Kidney (tissue), 14 donors: ENCODE measurements around the gene JPH3. TPM values are rescaled to one million over a fixed set of nuclear protein-coding genes. Genes with fewer than 3 reads are reported as not detected.
A peak's percentile ranks its signal among the peaks of the same experiment; 100 is the strongest.

ENCODE experiments used
- DNase-seq, 5 donors: peaks; one replicate each; pipeline ENCODE4 v3.0.0-alpha.2; 2013 to 2020
- FAIRE-seq: peaks from 2 replicates; lab custom pipeline; 2012; peaks lifted over from hg19 to GRCh38; lab: Jason Lieb, UNC
- H3K27ac ChIP-seq, 2 donors: one replicate each; pipeline ENCODE4 v1.7.0; 2013; ENCODE audit warnings: low read depth in 2 of 2, low read length in 2 of 2, inconsistent platforms in 1 of 2
- H3K27me3 ChIP-seq: one replicate; pipeline ENCODE4 v1.7.1; 2013; ENCODE audit warnings: low read length, inconsistent platforms; ENCODE audit not compliant: control insufficient read depth, insufficient read depth
- H3K36me3 ChIP-seq, 3 donors: one replicate each; pipeline versions ENCODE4 v1.7.0 to v1.7.1; 2013; ENCODE audit warnings: low read length in 3 of 3, control low read depth in 1 of 3, inconsistent platforms in 1 of 3; ENCODE audit not compliant: insufficient read depth in 3 of 3, control insufficient read depth in 2 of 3
- H3K4me1 ChIP-seq, 3 donors: one replicate each; pipeline versions ENCODE4 v1.7.0 to v1.7.1; 2013; ENCODE audit warnings: low read length in 3 of 3, inconsistent platforms in 1 of 3, low read depth in 1 of 3; ENCODE audit not compliant: control insufficient read depth in 2 of 3, insufficient read depth in 2 of 3
- H3K4me3 ChIP-seq, 3 donors: one replicate each; pipeline versions ENCODE4 v1.7.0 to v1.8.1; 2013; ENCODE audit warnings: low read length in 3 of 3, control low read depth in 1 of 3, inconsistent platforms in 1 of 3
- H3K9ac ChIP-seq, 3 donors: one replicate each; pipeline versions ENCODE4 v1.7.0 to v1.7.1; 2013; ENCODE audit warnings: low read length in 3 of 3, control low read depth in 1 of 3, inconsistent platforms in 1 of 3
- H3K9me3 ChIP-seq, 3 donors: one replicate each; pipeline versions ENCODE4 v1.7.0 to v1.7.1; 2013; ENCODE audit warnings: low read length in 3 of 3, control low read depth in 1 of 3, inconsistent platforms in 1 of 3; ENCODE audit not compliant: control insufficient read depth in 2 of 3, insufficient read depth in 1 of 3
- CTCF ChIP-seq: IDR thresholded peaks from 3 replicates; pipeline ENCODE4 v1.5.1; 2012; ENCODE audit warnings: mild to moderate bottlenecking, moderate library complexity, borderline replicate concordance; ENCODE audit not compliant: insufficient read depth; ENCODE audit errors: extremely low read depth
- intact Hi-C: fragments of 100-400 bp; cut with DNase I; formaldehyde crosslinking; loops from one replicate; pipeline ENCODE4 v1.11.1; 2022
- polyA plus RNA-seq: library from polyadenylated mRNA; stranded (reverse); fragments of 350-450 nt; fragmentation: Illumina TruSeq; extraction: RNeasy Lipid Tissue Mini Kit (QIAGEN cat#74804); gene quantifications from one replicate; pipeline ENCODE4 v1.2.3, GENCODE V29; 2014; ENCODE audit warnings: low read depth, low replicate concordance; ENCODE audit not compliant: insufficient read depth
- total RNA-seq: library from RNA; stranded (reverse); fragmentation: NEBNext Ultra II Directional; extraction: Animal tissue kit (Norgen Biotek cat#: 25700); gene quantifications from one replicate; pipeline ENCODE4 v1.2.1, GENCODE V29; 2021
- donor health status: control.
- donor health status: control.
- donor health status: control.
- donor health status: control.
- donor health status: control.
- donor health status: DM: yes; HTN: yes; CAD: no.
- donor health status: Normal renal cell carcinoma (clear cell type).

JPH3 gene
- total and polyA plus RNA-seq, 2 donors from 2014 or later, result 0.69 TPM; not detected in 1

- Histone ChIP-seq H3K27me3 (no peaks in the 10 kb centered on the region), H3K4me1 (peaks cover 0 to 9% (median 0%) of the 10 kb centered on the region in 3 donors), H3K27ac (peak overlapping the region; percentile 64 to 67), H3K4me3 (no peak overlapping the region), H3K9ac (no peak overlapping the region), H3K36me3 (no peaks in the 10 kb centered on the region), H3K9me3 (no peaks in the 10 kb centered on the region)
- FAIRE-seq, result no peak
- intact Hi-C loops, result no loop called here
- peak in 2 of 5 donors; percentile 62 to 92 for DNase-seq
- TF ChIP-seq CTCF, result no peak
Observed at GRCh38 chr16:87581857-87582215, 20.5 kb upstream of the JPH3 start.

GRCh38 chr16:87582216-87582965 is 19.9 kb upstream of the JPH3 start:
- TF ChIP-seq CTCF, result no peak
- Histone ChIP-seq H3K4me1 (peaks cover 0 to 9% (median 0%) of the 10 kb centered on the region in 3 donors), H3K27ac (peak overlapping the region; percentile 67 to 75), H3K27me3 (no peaks in the 10 kb centered on the region), H3K9ac (no peak overlapping the region), H3K4me3 (no peak overlapping the region), H3K9me3 (no peaks in the 10 kb centered on the region), H3K36me3 (no peaks in the 10 kb centered on the region)
- intact Hi-C loops, result no loop called here
- no peak for FAIRE-seq
- DNase-seq, result peak in 3 of 5 donors; percentile 24 to 89 (median 67)

GRCh38 chr16:87582966-87583325 is 19.4 kb upstream of the JPH3 start:
- H3K36me3 ChIP-seq, result no peaks in the 10 kb centered on the region
- no peak for DNase-seq
- intact Hi-C loops, result no loop called here
- no peak for FAIRE-seq
- no peaks in the 10 kb centered on the region for H3K9me3 ChIP-seq
- H3K4me3 ChIP-seq, result no peak overlapping the region
- H3K9ac ChIP-seq, result no peak overlapping the region
- H3K4me1 ChIP-seq, result peaks cover 0 to 9% (median 0%) of the 10 kb centered on the region in 3 donors
- no peaks in the 10 kb centered on the region for H3K27me3 ChIP-seq
- TF ChIP-seq CTCF, result no peak
- H3K27ac ChIP-seq, result no peak overlapping the region
